Activated T-helper 1 cell treated with anti-CD3 and anti-CD28 coated beads, Interleukin-2, amount 50 U/mL, for 16 hours (primary cell): ENCODE data around the gene SIGLEC6.

Experiments
- DNase-seq, 2 donors: peaks; one replicate each; pipeline ENCODE4 v3.0.0-alpha.2; 2020; ENCODE audit warnings: low read depth in 1 of 2, low spot score in 1 of 2

The SIGLEC6 gene

GRCh38 chr19:51548891-51549305 is 17.4 kb upstream of the SIGLEC6 start:
- DNase-seq: no peak

GRCh38 chr19:51548213-51548651 is 16.8 kb upstream of the SIGLEC6 start:
- no peak for DNase-seq

GRCh38 chr19:51547397-51548212 is 16.1 kb upstream of the SIGLEC6 start:
- DNase-seq: no peak

GRCh38 chr19:51546650-51547396 is 15.4 kb upstream of the SIGLEC6 start:
- DNase-seq: no peak

- no peak for DNase-seq
Measured at GRCh38 chr19:51546107-51546649, 14.7 kb upstream of the SIGLEC6 start.

- no peak for DNase-seq
Measured at GRCh38 chr19:51544038-51544437, 12.6 kb upstream of the SIGLEC6 start.

GRCh38 chr19:51542699-51543098 is 11.2 kb upstream of the SIGLEC6 start:
- DNase-seq: no peak

- no peak for DNase-seq
Measured at GRCh38 chr19:51541458-51542357, 10.2 kb upstream of the SIGLEC6 start.

GRCh38 chr19:51539821-51540366 is 8.4 kb upstream of the SIGLEC6 start:
- no peak for DNase-seq

GRCh38 chr19:51535535-51535934 is 4.1 kb upstream of the SIGLEC6 start:
- no peak for DNase-seq

- no peak for DNase-seq
Measured at GRCh38 chr19:51530616-51531015, 854 bp downstream of the SIGLEC6 start.

- no peak for DNase-seq
Measured at GRCh38 chr19:51529301-51529700, 2.2 kb downstream of the SIGLEC6 start.

GRCh38 chr19:51525651-51526050 is 5.8 kb downstream of the SIGLEC6 start:
- DNase-seq: no peak

GRCh38 chr19:51524666-51525264 is 6.7 kb downstream of the SIGLEC6 start:
- no peak for DNase-seq

- no peak for DNase-seq
Measured at GRCh38 chr19:51521781-51522180, 9.7 kb downstream of the SIGLEC6 start.

- DNase-seq: no peak
Measured at GRCh38 chr19:51521357-51521756, 10.1 kb downstream of the SIGLEC6 start.

GRCh38 chr19:51520728-51521127 is 10.7 kb downstream of the SIGLEC6 start:
- no peak for DNase-seq

- no peak for DNase-seq
Measured at GRCh38 chr19:51514866-51515481, 16.5 kb downstream of the SIGLEC6 start.

- no peak for DNase-seq
Measured at GRCh38 chr19:51513968-51514367, 17.5 kb downstream of the SIGLEC6 start.

- DNase-seq: no peak
Measured at GRCh38 chr19:51511353-51511752, 20.1 kb downstream of the SIGLEC6 start.
